NOMO-1 treated with dmso at 0.1 percent for 144 hours (cell line): Measurements from ENCODE around the gene SPPL3.
A peak's percentile ranks its signal among the peaks of the same experiment; 100 is the strongest.

ENCODE experiments used
- DNase-seq: peaks from one replicate; lab custom pipeline; 2025; ENCODE audit not compliant: unreplicated experiment; lab: John Stamatoyannopoulos, UW

The SPPL3 gene

DNA sequence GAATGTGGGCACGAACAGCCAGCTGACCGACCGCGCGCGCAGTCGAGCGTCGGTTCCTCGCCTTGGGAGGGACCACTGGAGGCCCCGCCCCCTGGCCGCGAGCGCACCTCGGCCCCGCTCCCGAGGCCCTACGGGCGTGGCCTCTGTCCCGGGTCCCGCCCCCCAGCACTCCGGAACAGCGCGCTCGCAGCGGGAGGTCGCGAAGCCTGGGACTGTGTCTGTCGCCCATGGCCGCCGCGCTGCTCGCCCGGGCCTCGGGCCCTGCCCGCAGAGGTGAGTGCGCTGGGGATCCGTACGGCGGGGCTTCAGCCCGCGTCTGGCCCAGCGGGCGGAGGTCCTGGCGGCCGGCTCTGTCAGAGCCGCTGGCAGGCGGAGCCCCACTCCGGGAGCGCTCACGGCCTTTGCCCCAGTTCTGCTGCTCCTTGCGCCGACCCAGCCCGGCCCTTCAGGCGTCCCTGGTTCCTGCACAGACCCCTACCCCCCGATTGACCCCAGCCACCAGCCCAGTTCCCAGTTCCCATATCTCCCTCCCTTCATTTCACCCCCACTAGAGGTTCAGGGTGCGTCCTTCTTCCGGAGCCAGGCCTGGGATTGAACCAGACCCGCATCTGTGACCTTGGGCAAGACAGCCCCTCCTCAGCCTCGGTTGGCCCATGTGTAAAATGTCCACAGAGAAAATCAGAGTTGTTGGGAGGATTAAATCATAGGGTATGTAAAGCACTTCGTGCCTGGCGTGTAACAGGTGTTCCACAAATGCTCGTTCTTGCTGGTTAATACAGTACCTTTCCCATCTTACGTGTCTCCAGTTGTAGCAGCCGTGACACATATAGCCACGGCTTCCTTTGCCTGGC lies 178.3 kb downstream of the SPPL3 start, which contains the start of gene ACADS:
Gene ACADS (plus strand): TSS at position 168 of the 851 bp plus-strand sequence. CDS start 60 bp downstream, at position 228.
- DNase-seq = peak; percentile 82

DNA sequence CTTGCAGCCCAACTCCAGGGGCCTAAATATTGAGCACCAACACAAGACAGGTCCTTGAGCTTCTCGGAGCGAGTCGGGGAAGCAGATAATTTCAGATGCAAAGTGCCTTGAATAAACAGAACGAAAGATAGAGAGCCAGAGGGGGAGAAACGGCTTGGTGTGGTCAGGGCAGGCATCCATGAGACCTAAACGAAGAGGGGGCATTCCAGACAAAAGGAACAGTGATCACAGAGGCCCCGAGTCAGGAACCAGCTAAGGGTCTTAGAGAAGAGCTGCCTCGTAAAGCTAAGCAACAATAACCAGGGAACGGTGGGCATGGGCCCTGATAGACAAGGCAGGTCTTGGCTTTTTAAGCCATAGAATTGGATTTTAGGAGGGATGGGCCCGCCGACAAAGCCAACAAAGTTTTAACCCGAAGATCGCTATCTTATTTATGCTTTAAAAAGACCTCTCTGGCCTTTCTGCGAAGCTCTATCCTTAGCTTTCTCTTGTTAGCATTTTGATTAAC lies 179.0 kb downstream of the SPPL3 start:
- DNase-seq = no peak

DNA sequence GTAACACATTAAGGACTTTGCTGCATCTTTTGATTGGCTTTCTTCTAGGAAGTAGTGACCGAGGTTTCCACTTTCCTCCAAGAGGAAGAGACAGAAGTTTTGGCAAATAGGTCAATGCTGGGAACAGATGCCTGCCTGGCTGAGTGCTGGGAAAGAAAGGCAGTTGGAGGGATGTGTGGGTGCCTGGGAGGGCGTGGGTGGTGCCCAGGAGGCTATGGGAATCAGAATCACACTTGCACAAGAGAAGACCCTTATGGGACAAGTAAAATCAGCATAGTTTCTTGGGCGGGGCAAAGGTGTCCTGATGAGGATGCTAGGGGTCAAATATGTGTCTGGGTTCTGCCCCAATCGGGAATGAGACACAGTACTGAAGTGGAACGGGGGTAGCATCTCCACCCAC lies 179.4 kb downstream of the SPPL3 start:
- no peak for DNase-seq

DNA sequence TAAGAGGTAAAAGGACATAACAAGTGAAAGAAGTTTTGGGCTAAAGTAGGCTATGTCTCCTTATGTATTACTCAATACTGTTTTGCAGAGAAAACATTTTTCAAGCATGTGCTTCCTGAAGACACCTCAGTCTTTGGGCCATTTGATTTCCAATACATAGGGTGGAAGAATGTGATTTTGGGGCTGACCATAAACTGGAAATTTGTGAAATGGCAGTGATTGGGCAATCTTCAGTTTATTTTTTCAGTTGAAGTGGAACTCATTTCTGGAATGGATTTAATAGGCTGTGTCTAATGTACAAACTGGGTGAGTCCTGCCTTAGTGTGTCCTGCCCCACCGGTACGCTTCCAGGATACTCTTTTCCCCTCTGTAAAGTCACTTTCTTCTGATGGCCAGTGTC lies 181.4 kb downstream of the SPPL3 start:
- no peak for DNase-seq

DNA sequence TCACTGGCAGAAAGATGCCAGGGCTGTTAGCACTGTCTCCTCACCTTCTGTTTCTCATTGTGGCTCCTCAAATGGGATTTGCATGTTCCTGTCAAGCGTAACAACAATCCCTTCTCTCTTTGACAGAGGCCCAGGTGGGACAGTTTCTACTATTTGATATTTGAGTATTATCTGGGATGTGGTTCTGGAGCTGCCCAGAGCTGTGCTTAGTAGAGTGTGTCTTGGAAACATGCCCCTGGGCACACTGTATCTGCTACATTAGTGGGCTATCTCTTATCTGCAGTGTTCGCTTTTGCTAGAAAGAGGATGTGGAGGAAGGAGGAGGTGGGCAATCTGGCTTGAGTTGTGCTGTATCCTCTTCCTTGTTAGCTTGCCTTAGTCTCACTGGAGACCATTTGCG lies 182.3 kb downstream of the SPPL3 start:
- DNase-seq = no peak

DNA sequence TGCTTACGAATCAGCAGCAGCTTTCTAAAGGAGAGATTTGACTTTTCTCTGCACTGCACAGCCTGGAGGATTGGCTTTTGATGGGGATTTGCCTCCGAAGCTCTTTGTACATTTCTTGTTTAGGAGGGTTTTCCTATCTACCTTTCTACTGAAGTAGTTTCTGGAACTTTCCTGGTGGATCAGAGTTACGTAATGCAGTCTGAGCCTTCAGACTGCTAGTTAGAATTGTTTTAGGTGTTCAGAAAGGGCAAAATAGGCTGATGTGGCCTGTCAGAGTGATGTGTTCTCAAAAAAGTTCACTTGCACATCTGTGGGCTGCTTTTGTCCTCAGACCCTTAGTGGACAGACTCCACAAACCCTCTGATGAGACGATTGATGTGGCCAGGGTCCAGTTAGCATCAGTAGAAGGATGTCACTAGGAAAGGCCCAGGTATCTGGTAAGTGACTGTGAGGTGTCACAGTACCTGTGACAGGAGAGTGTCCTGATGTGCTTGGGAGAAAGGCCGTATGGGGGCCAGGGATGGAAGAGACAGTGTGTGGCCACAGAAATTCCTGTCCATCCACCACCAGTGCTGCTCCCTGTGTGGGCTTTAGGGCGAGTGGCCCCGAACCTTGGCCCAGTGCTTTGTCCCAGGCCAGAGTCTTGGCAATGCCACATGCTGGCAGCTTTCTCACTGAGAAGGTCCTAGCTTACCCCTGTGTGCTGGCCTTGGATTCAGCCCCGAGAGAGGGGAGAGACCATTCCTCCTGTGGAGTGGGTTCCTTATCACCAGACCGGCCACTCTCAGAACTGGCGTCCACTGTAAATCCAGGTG lies 183.0 kb downstream of the SPPL3 start:
- no peak for DNase-seq

DNA sequence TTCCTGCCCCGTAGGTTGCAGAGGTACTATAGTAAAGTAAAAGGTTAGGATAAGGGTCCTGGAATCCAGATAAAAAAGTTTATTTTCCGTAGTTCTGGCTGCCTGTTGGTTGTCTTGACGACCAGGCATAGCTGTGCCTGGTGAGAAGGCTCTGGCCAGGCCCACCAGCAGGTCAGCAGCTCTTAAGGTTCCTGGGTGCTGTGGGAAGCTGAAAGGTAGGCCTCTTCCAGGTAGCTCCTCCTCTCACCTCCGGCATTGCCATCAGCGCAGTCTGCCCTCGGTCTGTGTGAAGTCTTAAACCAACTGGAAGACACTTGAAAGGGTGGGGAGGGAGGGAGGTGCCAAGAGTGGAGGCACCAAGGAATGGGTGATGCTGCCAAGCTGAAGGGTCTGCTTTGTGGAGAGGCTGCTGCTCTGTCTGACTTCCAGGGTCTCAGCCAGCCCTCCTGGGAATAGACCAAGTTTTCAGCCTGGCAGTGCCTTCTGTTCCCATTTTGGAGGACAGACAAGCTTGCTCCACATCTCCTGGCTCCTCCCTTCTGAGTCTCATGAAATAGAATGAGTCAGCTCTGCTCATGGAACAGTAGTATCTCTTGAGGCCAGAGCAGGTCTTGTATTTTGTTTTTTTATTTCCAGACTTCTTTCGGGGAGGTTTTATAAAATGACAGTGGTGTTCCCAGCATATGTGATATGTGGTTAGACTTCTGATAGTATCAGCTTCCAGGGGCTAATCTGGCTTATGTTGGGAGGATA lies 183.7 kb downstream of the SPPL3 start:
- no peak for DNase-seq

DNA sequence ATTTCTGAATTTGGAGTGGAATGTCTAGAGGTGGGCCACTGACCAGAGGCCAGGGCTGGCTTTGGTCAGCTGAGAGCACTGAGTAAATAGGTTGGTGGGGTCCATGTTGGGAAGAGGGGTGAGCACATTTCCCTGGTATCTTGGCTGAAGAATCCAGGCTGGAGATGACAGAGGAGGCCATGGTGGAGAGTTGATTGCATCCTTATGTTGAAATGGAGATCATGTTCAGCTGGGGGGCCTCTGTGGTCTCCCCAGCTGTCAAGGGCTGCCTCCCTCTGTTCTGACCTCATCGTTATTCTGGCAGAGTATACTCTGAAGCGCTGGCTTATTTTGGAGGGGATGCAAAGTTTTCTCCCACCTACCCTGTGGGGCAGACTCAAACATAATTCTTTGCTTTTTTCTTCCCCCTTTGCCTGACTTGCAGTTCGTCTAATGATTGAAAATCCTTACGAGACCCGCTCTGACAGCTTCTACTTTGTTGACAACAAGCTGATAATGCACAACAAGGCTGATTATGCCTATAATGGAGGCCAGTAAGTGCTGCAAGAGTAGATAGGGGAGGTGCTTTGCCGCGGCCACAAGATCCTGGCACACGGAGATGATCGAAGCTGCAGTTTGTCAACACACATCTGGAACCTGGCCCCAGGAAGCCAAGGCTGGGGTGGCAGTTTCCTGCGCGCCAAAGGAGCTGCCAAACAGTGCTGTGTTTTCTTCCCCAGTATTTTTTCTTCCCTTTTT lies 184.5 kb downstream of the SPPL3 start:
- DNase-seq = no peak

DNA sequence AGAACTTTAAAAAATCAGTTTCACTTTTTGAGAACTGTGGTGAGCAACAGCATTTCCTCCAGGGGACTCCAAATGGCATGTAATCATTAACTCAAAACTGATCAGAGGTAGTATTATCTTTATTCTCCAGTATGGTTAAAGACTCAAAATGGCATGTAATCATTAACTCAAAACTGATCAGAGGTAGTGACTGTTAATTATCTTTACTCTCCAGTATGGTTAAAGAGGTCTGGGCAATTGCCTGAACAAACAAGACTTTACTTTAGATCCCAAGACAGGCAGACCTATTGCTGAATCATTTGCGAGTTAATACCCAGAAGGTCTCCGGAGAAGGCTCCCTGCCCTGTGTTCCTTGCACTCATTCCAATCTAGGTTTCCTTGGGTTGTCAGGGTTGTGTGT lies 185.1 kb downstream of the SPPL3 start:
- no peak for DNase-seq

DNA sequence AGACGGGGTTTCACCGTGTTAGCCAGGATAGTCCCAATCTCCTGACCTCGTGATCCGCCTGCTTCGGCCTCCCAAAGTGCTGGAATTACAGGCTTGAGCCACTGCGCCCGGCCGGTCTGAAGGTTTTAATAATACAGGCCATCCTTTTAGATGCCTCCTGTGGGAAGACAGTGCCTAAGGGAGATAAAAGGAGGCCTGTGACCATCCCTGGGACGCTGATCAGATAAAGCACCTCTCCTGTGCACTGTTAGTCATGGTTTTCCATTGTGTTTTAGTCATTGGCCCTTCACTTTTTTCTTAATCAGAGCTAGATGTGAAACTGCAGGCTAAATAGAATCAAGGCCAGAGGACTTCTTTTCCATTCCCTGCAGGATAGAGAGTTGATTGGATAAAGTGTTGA lies 186.1 kb downstream of the SPPL3 start:
- no peak for DNase-seq

DNA sequence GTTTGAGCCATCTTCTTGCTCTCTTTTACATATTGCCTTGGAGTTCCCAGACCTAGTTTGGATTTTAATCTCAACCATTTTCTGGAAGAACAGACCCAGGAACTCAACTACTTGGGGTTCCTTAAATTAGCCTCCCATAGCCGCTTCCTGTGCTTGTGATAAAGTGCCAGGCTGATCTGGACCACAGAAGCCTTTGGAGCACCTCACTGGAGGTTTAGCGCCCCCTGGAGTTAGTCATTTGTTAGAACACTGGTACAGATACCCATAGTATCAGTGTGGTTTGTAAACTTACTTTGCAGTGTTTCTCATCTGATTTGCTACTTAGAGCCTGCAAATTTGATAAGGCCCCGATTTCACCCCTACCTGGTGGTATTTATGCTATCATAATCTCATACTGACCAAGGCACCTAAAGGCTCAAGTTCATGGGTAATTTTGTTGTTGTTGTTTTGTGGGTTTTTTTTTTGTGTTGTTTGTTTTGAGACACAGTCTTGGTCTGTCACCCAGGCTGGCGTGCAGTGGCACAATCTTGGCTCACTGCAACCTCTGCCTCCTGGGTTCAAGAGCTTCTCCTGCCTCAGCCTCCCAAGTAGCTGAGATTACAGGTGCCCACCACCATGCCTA lies 190.2 kb downstream of the SPPL3 start:
- DNase-seq = peak; percentile 51

DNA sequence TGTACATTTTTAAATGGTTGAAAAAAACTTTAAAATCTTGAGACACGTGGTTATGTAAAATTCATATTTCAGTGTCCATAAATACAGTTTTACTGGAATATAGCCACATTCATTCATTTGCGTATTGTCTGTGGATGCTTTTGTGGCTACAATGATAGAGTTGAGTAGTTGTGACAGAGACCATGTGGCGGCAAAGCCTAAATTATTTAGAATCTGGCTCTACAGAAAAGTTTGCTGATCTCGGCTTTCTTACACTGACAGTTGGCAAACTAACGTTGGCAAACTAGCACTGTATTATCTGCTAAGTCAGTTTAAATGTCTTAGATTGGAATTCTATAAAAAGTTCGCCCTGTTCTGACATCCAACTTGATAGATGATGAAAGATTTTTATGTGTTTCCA lies 191.5 kb downstream of the SPPL3 start:
- no peak for DNase-seq
